Mucosa of rectum (tissue), 2 donors: Measurements from ENCODE around the gene NSG1.

Experiments used
- H3K27ac ChIP-seq, 2 donors: one replicate each; pipeline ENCODE4 v1.7.0; 2013; ENCODE audit warnings: inconsistent platforms in 2 of 2, low read depth in 2 of 2, low read length in 2 of 2
- H3K27me3 ChIP-seq, 2 donors: one replicate each; pipeline ENCODE4 v1.7.0; 2013; ENCODE audit warnings: low read length in 2 of 2; ENCODE audit not compliant: control insufficient read depth in 2 of 2, insufficient read depth in 2 of 2
- H3K36me3 ChIP-seq, 2 donors: one replicate each; pipeline ENCODE4 v1.7.0; 2013; ENCODE audit warnings: low read length in 2 of 2; ENCODE audit not compliant: control insufficient read depth in 2 of 2, insufficient read depth in 2 of 2
- H3K4me1 ChIP-seq, 2 donors: one replicate each; pipeline ENCODE4 v1.7.0; 2013; ENCODE audit warnings: low read length in 2 of 2, mild to moderate bottlenecking in 1 of 2; ENCODE audit not compliant: control insufficient read depth in 2 of 2, insufficient read depth in 2 of 2
- H3K4me3 ChIP-seq, 2 donors: one replicate each; pipeline ENCODE4 v1.7.0; 2013; ENCODE audit warnings: low read length in 2 of 2
- H3K9ac ChIP-seq, 2 donors: one replicate each; pipeline ENCODE4 v1.7.0; 2013; ENCODE audit warnings: low read length in 2 of 2, low read depth in 1 of 2, mild to moderate bottlenecking in 1 of 2
- H3K9me3 ChIP-seq, 2 donors: one replicate each; pipeline ENCODE4 v1.7.0; 2013; ENCODE audit warnings: low read length in 2 of 2; ENCODE audit not compliant: control insufficient read depth in 2 of 2
- donor health status: healthy.
- donor health status: Normal muscosa, but diverticular disease.

Gene NSG1

GRCh38 chr4:4387531-4388310, 819 bp downstream of the NSG1 start:
- no peak overlapping the region for H3K27ac ChIP-seq
- H3K4me3 ChIP-seq = no peak overlapping the region
- no peaks in the 10 kb centered on the region for H3K4me1 ChIP-seq
- no peaks in the 10 kb centered on the region for H3K36me3 ChIP-seq
- peaks cover 9 to 34% of the 10 kb centered on the region in 2 donors for H3K27me3 ChIP-seq
- no peak overlapping the region for H3K9ac ChIP-seq
- H3K9me3 ChIP-seq = no peaks in the 10 kb centered on the region

GRCh38 chr4:4388311-4388790, 1.4 kb downstream of the NSG1 start:
- Histone ChIP-seq H3K27ac (no peak overlapping the region), H3K4me3 (no peak overlapping the region), H3K36me3 (no peaks in the 10 kb centered on the region), H3K27me3 (peaks cover 9 to 34% of the 10 kb centered on the region in 2 donors), H3K9ac (no peak overlapping the region), H3K9me3 (no peaks in the 10 kb centered on the region), H3K4me1 (no peaks in the 10 kb centered on the region)

- Histone ChIP-seq H3K9me3 (no peaks in the 10 kb centered on the region), H3K9ac (no peak overlapping the region), H3K36me3 (no peaks in the 10 kb centered on the region), H3K27ac (no peak overlapping the region), H3K4me3 (no peak overlapping the region), H3K4me1 (no peaks in the 10 kb centered on the region), H3K27me3 (peaks cover 9 to 34% of the 10 kb centered on the region in 2 donors)
Observed at GRCh38 chr4:4388836-4389575, 2.1 kb downstream of the NSG1 start.

GRCh38 chr4:4390046-4390445, 3.1 kb downstream of the NSG1 start:
- Histone ChIP-seq H3K9ac (no peak overlapping the region), H3K27me3 (peaks cover 6 to 24% of the 10 kb centered on the region in 2 donors), H3K4me1 (no peaks in the 10 kb centered on the region), H3K9me3 (no peaks in the 10 kb centered on the region), H3K36me3 (no peaks in the 10 kb centered on the region), H3K27ac (no peak overlapping the region), H3K4me3 (no peak overlapping the region)

- Histone ChIP-seq H3K4me3 (no peak overlapping the region), H3K27ac (no peak overlapping the region), H3K4me1 (no peaks in the 10 kb centered on the region), H3K27me3 (peaks cover 3 to 20% of the 10 kb centered on the region in 2 donors), H3K9ac (no peak overlapping the region), H3K9me3 (no peaks in the 10 kb centered on the region), H3K36me3 (no peaks in the 10 kb centered on the region)
Observed at GRCh38 chr4:4390515-4391240, 3.8 kb downstream of the NSG1 start.

GRCh38 chr4:4391866-4392265, 5.0 kb downstream of the NSG1 start:
- Histone ChIP-seq H3K9ac (no peak overlapping the region), H3K4me1 (no peaks in the 10 kb centered on the region), H3K9me3 (no peaks in the 10 kb centered on the region), H3K27ac (no peak overlapping the region), H3K4me3 (no peak overlapping the region), H3K27me3 (peaks cover 3 to 11% of the 10 kb centered on the region in 2 donors), H3K36me3 (no peaks in the 10 kb centered on the region)

GRCh38 chr4:4392501-4393183, 5.7 kb downstream of the NSG1 start:
- peaks cover 3 to 11% of the 10 kb centered on the region in 2 donors for H3K27me3 ChIP-seq
- no peak overlapping the region for H3K27ac ChIP-seq
- no peaks in the 10 kb centered on the region for H3K4me1 ChIP-seq
- no peaks in the 10 kb centered on the region for H3K9me3 ChIP-seq
- H3K36me3 ChIP-seq = no peaks in the 10 kb centered on the region
- H3K4me3 ChIP-seq = no peak overlapping the region
- H3K9ac ChIP-seq = no peak overlapping the region

- no peak overlapping the region for H3K4me3 ChIP-seq
- no peaks in the 10 kb centered on the region for H3K9me3 ChIP-seq
- H3K9ac ChIP-seq = no peak overlapping the region
- no peaks in the 10 kb centered on the region for H3K36me3 ChIP-seq
- no peaks in the 10 kb centered on the region for H3K4me1 ChIP-seq
- H3K27me3 ChIP-seq = peaks cover 2 to 3% of the 10 kb centered on the region in 2 donors
- no peak overlapping the region for H3K27ac ChIP-seq
Observed at GRCh38 chr4:4394644-4395043, 7.7 kb downstream of the NSG1 start.

GRCh38 chr4:4395371-4395770, 8.5 kb downstream of the NSG1 start:
- Histone ChIP-seq H3K4me3 (no peak overlapping the region), H3K27ac (no peak overlapping the region), H3K27me3 (peaks cover 0 to 2% of the 10 kb centered on the region in 2 donors), H3K36me3 (no peaks in the 10 kb centered on the region), H3K9me3 (no peaks in the 10 kb centered on the region), H3K9ac (no peak overlapping the region), H3K4me1 (no peaks in the 10 kb centered on the region)
